HEK293 (cell line): ENCODE results near the gene CREBBP.

Experiments
- GLI4 ChIP-seq: fragments of 450-650 bp; formaldehyde crosslinking; IDR thresholded peaks from 2 replicates; pipeline ENCODE4 v1.5.1; 2016; ENCODE audit warnings: missing biosample characterization, missing genetic modification characterization
- GLIS2 ChIP-seq: fragments of 450-650 bp; formaldehyde crosslinking; IDR thresholded peaks from 2 replicates; pipeline ENCODE4 v1.5.1; 2016; ENCODE audit warnings: missing biosample characterization, missing genetic modification characterization
- HOXC10 ChIP-seq: sonication (generic); formaldehyde crosslinking; IDR thresholded peaks from 2 replicates; pipeline ENCODE4 v1.8.1; 2023; ENCODE audit warnings: mild to moderate bottlenecking, missing genetic modification reagents
- HOXD13 ChIP-seq: sonication (generic); formaldehyde crosslinking; IDR thresholded peaks from 2 replicates; pipeline ENCODE4 v1.8.0; 2022; ENCODE audit warnings: missing genetic modification reagents, borderline replicate concordance
- IKZF3 ChIP-seq: fragments of 450-650 bp; IDR thresholded peaks from 2 replicates; pipeline ENCODE4 v1.5.0; 2018; ENCODE audit warnings: missing biosample characterization, mild to moderate bottlenecking, missing genetic modification characterization, moderate library complexity
- OSR2 ChIP-seq: fragments of 450-650 bp; formaldehyde crosslinking; IDR thresholded peaks from 2 replicates; pipeline ENCODE4 v1.5.1; 2016; ENCODE audit warnings: missing biosample characterization, missing genetic modification characterization
- WT1 ChIP-seq: fragments of 450-650 bp; formaldehyde crosslinking; IDR thresholded peaks from 2 replicates; pipeline ENCODE4 v1.5.1; 2016; ENCODE audit warnings: missing biosample characterization, missing genetic modification characterization
- ZNF211 ChIP-seq: fragments of 450-650 bp; formaldehyde crosslinking; IDR thresholded peaks from 2 replicates; pipeline ENCODE4 v1.5.1; 2016; ENCODE audit warnings: low read depth, missing biosample characterization, missing genetic modification characterization
- ZNF221 ChIP-seq: fragments of 450-650 bp; formaldehyde crosslinking; IDR thresholded peaks from 2 replicates; pipeline ENCODE4 v1.5.1; 2017; ENCODE audit warnings: missing biosample characterization, missing genetic modification characterization, borderline replicate concordance
- ZNF248 ChIP-seq: fragments of 450-650 bp; formaldehyde crosslinking; IDR thresholded peaks from 2 replicates; pipeline ENCODE4 v1.5.1; 2017; ENCODE audit warnings: missing biosample characterization, missing genetic modification characterization
- ZNF335 ChIP-seq: fragments of 450-650 bp; formaldehyde crosslinking; conservative IDR thresholded peaks from 2 replicates; pipeline ENCODE4 v1.5.1; 2016; ENCODE audit warnings: missing biosample characterization, missing genetic modification characterization
- ZNF404 ChIP-seq: fragments of 450-650 bp; formaldehyde crosslinking; IDR thresholded peaks from 2 replicates; pipeline ENCODE4 v1.5.1; 2017; ENCODE audit warnings: missing biosample characterization, missing genetic modification characterization
- ZNF423 ChIP-seq: fragments of 450-650 bp; formaldehyde crosslinking; IDR thresholded peaks from 2 replicates; pipeline ENCODE4 v1.5.1; 2016; ENCODE audit warnings: missing biosample characterization, missing genetic modification characterization
- ZNF488 ChIP-seq: fragments of 450-650 bp; formaldehyde crosslinking; IDR thresholded peaks from 2 replicates; pipeline ENCODE4 v1.5.1; 2016; ENCODE audit warnings: missing biosample characterization, missing genetic modification characterization
- ZNF549 ChIP-seq: fragments of 450-650 bp; IDR thresholded peaks from 2 replicates; pipeline ENCODE4 v1.5.1; 2018; ENCODE audit warnings: missing biosample characterization, missing genetic modification characterization, mild to moderate bottlenecking, inconsistent platforms, moderate library complexity
- ZNF585B ChIP-seq: fragments of 450-650 bp; formaldehyde crosslinking; IDR thresholded peaks from 2 replicates; pipeline ENCODE4 v1.5.1; 2016; ENCODE audit warnings: missing biosample characterization, missing genetic modification characterization
- ZNF639 ChIP-seq: fragments of 450-650 bp; formaldehyde crosslinking; IDR thresholded peaks from 2 replicates; pipeline ENCODE4 v1.5.1; 2016; ENCODE audit warnings: missing biosample characterization, missing genetic modification characterization
- ZNF670 ChIP-seq: fragments of 450-650 bp; formaldehyde crosslinking; IDR thresholded peaks from 2 replicates; pipeline ENCODE4 v1.5.1; 2016; ENCODE audit warnings: missing biosample characterization, missing genetic modification characterization, low read depth
- ZNF792 ChIP-seq: fragments of 450-650 bp; formaldehyde crosslinking; IDR thresholded peaks from 2 replicates; pipeline ENCODE4 v1.5.1; 2016; ENCODE audit warnings: missing biosample characterization, missing genetic modification characterization
- ZSCAN16 ChIP-seq: fragments of 450-650 bp; formaldehyde crosslinking; IDR thresholded peaks from 2 replicates; pipeline ENCODE4 v1.5.1; 2016; ENCODE audit warnings: missing biosample characterization, missing genetic modification characterization
- TF ChIP-seq, protein P1 (sequence below): fragments of 450-650 bp; formaldehyde crosslinking; IDR thresholded peaks from 2 replicates; pipeline ENCODE4 v1.5.1; 2016; ENCODE audit warnings: missing biosample characterization, missing genetic modification characterization, borderline replicate concordance
- TF ChIP-seq, protein P2 (sequence below): fragments of 450-650 bp; formaldehyde crosslinking; optimal IDR thresholded peaks from 2 replicates; pipeline ENCODE3; 2016; ENCODE audit warnings: missing biosample characterization, mild to moderate bottlenecking, missing genetic modification characterization
- TF ChIP-seq, protein P3 (sequence below): fragments of 450-650 bp; formaldehyde crosslinking; IDR thresholded peaks from 2 replicates; pipeline ENCODE4 v1.5.1; 2016; ENCODE audit warnings: missing biosample characterization, missing genetic modification characterization
- TF ChIP-seq, protein P4 (sequence below): fragments of 450-650 bp; formaldehyde crosslinking; IDR thresholded peaks from 2 replicates; pipeline ENCODE4 v1.5.1; 2016; ENCODE audit warnings: missing biosample characterization, missing genetic modification characterization
- TF ChIP-seq, protein P5 (sequence below): fragments of 450-650 bp; formaldehyde crosslinking; IDR thresholded peaks from 2 replicates; pipeline ENCODE4 v1.5.1; 2017; ENCODE audit warnings: missing biosample characterization, missing genetic modification characterization
- TF ChIP-seq, protein P6 (sequence below): fragments of 450-650 bp; formaldehyde crosslinking; IDR thresholded peaks from 2 replicates; pipeline ENCODE4 v1.5.1; 2017; ENCODE audit warnings: missing biosample characterization, missing genetic modification characterization

CREBBP gene

DNA sequence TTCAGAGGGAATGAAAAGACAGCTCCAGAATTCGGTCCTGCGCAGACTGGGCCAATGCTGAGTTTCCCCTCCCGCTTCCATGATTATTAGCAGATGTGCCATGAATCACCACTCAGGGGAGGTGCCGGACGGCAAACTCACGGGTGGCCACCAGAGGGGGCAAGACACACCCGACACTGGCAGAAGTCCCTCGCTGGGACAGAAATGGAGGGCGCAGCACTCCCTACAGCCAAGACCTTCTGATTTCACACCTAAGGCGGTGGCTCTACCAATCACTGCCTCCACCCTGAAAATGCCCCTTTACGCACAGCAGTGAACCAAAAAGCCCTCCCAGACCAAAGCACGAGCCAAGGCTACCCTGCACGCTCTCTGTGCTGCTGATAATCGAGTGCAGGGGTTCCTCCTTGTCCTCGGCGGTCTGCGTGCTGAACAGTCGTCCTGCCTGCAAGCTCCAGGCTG lies 190.0 kb downstream of the CREBBP start (continued):
- TF ChIP-seq, protein P1, sequence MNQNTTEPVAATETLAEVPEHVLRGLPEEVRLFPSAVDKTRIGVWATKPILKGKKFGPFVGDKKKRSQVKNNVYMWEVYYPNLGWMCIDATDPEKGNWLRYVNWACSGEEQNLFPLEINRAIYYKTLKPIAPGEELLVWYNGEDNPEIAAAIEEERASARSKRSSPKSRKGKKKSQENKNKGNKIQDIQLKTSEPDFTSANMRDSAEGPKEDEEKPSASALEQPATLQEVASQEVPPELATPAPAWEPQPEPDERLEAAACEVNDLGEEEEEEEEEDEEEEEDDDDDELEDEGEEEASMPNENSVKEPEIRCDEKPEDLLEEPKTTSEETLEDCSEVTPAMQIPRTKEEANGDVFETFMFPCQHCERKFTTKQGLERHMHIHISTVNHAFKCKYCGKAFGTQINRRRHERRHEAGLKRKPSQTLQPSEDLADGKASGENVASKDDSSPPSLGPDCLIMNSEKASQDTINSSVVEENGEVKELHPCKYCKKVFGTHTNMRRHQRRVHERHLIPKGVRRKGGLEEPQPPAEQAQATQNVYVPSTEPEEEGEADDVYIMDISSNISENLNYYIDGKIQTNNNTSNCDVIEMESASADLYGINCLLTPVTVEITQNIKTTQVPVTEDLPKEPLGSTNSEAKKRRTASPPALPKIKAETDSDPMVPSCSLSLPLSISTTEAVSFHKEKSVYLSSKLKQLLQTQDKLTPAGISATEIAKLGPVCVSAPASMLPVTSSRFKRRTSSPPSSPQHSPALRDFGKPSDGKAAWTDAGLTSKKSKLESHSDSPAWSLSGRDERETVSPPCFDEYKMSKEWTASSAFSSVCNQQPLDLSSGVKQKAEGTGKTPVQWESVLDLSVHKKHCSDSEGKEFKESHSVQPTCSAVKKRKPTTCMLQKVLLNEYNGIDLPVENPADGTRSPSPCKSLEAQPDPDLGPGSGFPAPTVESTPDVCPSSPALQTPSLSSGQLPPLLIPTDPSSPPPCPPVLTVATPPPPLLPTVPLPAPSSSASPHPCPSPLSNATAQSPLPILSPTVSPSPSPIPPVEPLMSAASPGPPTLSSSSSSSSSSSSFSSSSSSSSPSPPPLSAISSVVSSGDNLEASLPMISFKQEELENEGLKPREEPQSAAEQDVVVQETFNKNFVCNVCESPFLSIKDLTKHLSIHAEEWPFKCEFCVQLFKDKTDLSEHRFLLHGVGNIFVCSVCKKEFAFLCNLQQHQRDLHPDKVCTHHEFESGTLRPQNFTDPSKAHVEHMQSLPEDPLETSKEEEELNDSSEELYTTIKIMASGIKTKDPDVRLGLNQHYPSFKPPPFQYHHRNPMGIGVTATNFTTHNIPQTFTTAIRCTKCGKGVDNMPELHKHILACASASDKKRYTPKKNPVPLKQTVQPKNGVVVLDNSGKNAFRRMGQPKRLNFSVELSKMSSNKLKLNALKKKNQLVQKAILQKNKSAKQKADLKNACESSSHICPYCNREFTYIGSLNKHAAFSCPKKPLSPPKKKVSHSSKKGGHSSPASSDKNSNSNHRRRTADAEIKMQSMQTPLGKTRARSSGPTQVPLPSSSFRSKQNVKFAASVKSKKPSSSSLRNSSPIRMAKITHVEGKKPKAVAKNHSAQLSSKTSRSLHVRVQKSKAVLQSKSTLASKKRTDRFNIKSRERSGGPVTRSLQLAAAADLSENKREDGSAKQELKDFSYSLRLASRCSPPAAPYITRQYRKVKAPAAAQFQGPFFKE (tag by site-specific recombination): no peak
- TF ChIP-seq ZNF549 (no peak), ZNF423 (tag by site-specific recombination) (no peak), OSR2 (tag by site-specific recombination) (no peak; the same call in 1 of the 2 replicates), GLI4 (tag by site-specific recombination) (no peak), ZNF248 (no peak), ZNF639 (tag by site-specific recombination) (peak; percentile 69; the same call in 1 of the 2 replicates), ZNF792 (tag by site-specific recombination) (no peak), GLIS2 (tag by site-specific recombination) (no peak; the same call in 1 of the 2 replicates), ZNF211 (tag by site-specific recombination) (no peak), ZNF335 (tag by site-specific recombination) (peak; percentile 35), ZSCAN16 (tag by site-specific recombination) (no peak), ZNF221 (tag by site-specific recombination) (no peak), ZNF404 (tag by site-specific recombination) (no peak), ZNF585B (no peak), HOXC10 (CRISPR knock-in tag) (no peak), ZNF670 (tag by site-specific recombination) (no peak), ZNF488 (tag by site-specific recombination) (no peak), IKZF3 (tag by site-specific recombination) (0 out of 2 replicates have a peak, but pooled peaks have one; percentile 11), WT1 (no peak), HOXD13 (CRISPR knock-in tag) (no peak)
- TF ChIP-seq, protein P2, sequence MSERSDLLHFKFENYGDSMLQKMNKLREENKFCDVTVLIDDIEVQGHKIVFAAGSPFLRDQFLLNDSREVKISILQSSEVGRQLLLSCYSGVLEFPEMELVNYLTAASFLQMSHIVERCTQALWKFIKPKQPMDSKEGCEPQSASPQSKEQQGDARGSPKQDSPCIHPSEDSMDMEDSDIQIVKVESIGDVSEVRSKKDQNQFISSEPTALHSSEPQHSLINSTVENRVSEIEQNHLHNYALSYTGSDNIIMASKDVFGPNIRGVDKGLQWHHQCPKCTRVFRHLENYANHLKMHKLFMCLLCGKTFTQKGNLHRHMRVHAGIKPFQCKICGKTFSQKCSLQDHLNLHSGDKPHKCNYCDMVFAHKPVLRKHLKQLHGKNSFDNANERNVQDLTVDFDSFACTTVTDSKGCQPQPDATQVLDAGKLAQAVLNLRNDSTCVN (tag by site-specific recombination): no peak
- TF ChIP-seq, protein P3, sequence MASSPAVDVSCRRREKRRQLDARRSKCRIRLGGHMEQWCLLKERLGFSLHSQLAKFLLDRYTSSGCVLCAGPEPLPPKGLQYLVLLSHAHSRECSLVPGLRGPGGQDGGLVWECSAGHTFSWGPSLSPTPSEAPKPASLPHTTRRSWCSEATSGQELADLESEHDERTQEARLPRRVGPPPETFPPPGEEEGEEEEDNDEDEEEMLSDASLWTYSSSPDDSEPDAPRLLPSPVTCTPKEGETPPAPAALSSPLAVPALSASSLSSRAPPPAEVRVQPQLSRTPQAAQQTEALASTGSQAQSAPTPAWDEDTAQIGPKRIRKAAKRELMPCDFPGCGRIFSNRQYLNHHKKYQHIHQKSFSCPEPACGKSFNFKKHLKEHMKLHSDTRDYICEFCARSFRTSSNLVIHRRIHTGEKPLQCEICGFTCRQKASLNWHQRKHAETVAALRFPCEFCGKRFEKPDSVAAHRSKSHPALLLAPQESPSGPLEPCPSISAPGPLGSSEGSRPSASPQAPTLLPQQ (tag by site-specific recombination): 0 out of 2 replicates have a peak, but pooled peaks have one; percentile 30
- TF ChIP-seq, protein P4, sequence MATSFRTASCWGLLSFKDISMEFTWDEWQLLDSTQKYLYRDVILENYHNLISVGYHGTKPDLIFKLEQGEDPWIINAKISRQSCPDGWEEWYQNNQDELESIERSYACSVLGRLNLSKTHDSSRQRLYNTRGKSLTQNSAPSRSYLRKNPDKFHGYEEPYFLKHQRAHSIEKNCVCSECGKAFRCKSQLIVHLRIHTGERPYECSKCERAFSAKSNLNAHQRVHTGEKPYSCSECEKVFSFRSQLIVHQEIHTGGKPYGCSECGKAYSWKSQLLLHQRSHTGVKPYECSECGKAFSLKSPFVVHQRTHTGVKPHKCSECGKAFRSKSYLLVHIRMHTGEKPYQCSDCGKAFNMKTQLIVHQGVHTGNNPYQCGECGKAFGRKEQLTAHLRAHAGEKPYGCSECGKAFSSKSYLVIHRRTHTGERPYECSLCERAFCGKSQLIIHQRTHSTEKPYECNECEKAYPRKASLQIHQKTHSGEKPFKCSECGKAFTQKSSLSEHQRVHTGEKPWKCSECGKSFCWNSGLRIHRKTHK (tag by site-specific recombination): no peak
- TF ChIP-seq, protein P5, sequence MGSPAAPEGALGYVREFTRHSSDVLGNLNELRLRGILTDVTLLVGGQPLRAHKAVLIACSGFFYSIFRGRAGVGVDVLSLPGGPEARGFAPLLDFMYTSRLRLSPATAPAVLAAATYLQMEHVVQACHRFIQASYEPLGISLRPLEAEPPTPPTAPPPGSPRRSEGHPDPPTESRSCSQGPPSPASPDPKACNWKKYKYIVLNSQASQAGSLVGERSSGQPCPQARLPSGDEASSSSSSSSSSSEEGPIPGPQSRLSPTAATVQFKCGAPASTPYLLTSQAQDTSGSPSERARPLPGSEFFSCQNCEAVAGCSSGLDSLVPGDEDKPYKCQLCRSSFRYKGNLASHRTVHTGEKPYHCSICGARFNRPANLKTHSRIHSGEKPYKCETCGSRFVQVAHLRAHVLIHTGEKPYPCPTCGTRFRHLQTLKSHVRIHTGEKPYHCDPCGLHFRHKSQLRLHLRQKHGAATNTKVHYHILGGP (tag by site-specific recombination): no peak
- TF ChIP-seq, protein P6, sequence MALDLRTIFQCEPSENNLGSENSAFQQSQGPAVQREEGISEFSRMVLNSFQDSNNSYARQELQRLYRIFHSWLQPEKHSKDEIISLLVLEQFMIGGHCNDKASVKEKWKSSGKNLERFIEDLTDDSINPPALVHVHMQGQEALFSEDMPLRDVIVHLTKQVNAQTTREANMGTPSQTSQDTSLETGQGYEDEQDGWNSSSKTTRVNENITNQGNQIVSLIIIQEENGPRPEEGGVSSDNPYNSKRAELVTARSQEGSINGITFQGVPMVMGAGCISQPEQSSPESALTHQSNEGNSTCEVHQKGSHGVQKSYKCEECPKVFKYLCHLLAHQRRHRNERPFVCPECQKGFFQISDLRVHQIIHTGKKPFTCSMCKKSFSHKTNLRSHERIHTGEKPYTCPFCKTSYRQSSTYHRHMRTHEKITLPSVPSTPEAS (tag by site-specific recombination): no peak
